Measurements from ENCODE around the gene CCL14. TPM values are rescaled to one million over a fixed set of nuclear protein-coding genes. Genes with fewer than 3 reads are reported as not detected.

The CCL14 gene
- total RNA-seq (10 to 100 TPM in 1 of 2 donors, 1 to 10 TPM in 1; 2.9 to 25.3 TPM), polyA plus RNA-seq (10 to 100 TPM; 31.3 to 66.0 TPM)
- long read RNA-seq, donor 1, transcript CCL14-201 (2 exons, 3,265 nt): minor isoform, 6 of 35 reads
- long read RNA-seq, donor 1, transcript CCL14-202 (3 exons, 898 nt): major isoform, 26 of 35 reads
- long read RNA-seq, donor 1, partial matches to known transcripts: 0 of 35 reads
- long read RNA-seq, donor 1, other reads (novel, unspliced or antisense): 0 of 35 reads
- long read RNA-seq, donor 2, transcript CCL14-202 (3 exons, 898 nt): major isoform, 15 of 18 reads
- long read RNA-seq, donor 2, partial matches to known transcripts: 0 of 18 reads
- long read RNA-seq, donor 2, other reads (novel, unspliced or antisense): 0 of 18 reads
- long read RNA-seq, donor 3, transcript CCL14-202 (3 exons, 898 nt): major isoform, 29 of 31 reads
- long read RNA-seq, donor 3, partial matches to known transcripts: 0 of 31 reads
- long read RNA-seq, donor 3, other reads (novel, unspliced or antisense): 0 of 31 reads
- long read RNA-seq, donor 4, transcript CCL14-202 (3 exons, 898 nt): major isoform, 8 of 12 reads
- long read RNA-seq, donor 4, partial matches to known transcripts: 0 of 12 reads
- long read RNA-seq, donor 4, other reads (novel, unspliced or antisense): 0 of 12 reads
- long read RNA-seq, donor 5, transcript CCL14-202 (3 exons, 898 nt): major isoform, 40 of 43 reads
- long read RNA-seq, donor 5, partial matches to known transcripts: 0 of 43 reads
- long read RNA-seq, donor 5, other reads (novel, unspliced or antisense): 0 of 43 reads

DNA sequence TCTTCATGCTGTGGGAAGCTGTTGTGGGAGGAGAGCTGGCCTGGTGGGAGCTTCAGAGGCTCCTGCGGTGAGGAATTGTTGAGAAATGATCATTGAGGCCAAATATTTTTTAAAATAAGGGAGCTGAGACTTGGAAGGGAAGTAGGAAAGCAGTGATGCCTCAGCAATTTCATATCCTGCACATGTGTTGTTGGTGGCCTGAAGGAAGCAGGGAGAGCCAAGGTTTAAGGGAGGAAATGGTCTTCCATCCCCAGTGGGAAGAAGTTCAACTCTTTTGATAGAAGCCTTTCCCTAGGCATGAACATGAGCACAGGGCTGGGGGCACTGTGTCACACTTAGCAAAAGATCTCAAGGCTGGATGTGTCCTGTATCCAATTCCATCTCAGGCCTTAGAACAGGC, at the start of gene CCL14:
Gene CCL14 (minus strand): TSS at position 87 of the 400 bp plus-strand sequence. CDS start 80 bp downstream, at position 7.
- Histone ChIP-seq H3K4me3 (no peak within 1 kb of the TSS), H3K36me3 (ENCODE audit: control insufficient read depth in 4 of 4, insufficient read depth in 4 of 4, low read length in 4 of 4) (no peaks in the 10 kb centered on the region), H3K9ac (ENCODE audit: insufficient read depth in 1 of 2, low read length in 2 of 2) (no peak within 1 kb of the TSS), H3K27ac (ENCODE audit: low read depth in 1 of 2, low read length in 1 of 2) (peak within 1 kb of the TSS in 1 of 2 donors; percentile 6), H3K4me1 (ENCODE audit: control insufficient read depth in 5 of 5, insufficient read depth in 5 of 5, low read length in 5 of 5) (peaks cover 0 to 15% (median 0%) of the 10 kb centered on the region in 5 donors), H3K27me3 (ENCODE audit: control insufficient read depth in 3 of 3, insufficient read depth in 3 of 3, low read length in 2 of 3) (no peaks in the 10 kb centered on the region), H3K9me3 (ENCODE audit: control insufficient read depth in 4 of 4, insufficient read depth in 3 of 4, low read length in 3 of 4) (peaks cover 0 to 4% (median 0%) of the 10 kb centered on the region in 4 donors)
- WGBS, 2 donors: 63 to 70% methylated on average over 1 of the region's 1 CpG
- DNase-seq (no peak), ATAC-seq (ENCODE audit: insufficient read depth, low FRiP score) (no peak)
- TF ChIP-seq, protein P1, sequence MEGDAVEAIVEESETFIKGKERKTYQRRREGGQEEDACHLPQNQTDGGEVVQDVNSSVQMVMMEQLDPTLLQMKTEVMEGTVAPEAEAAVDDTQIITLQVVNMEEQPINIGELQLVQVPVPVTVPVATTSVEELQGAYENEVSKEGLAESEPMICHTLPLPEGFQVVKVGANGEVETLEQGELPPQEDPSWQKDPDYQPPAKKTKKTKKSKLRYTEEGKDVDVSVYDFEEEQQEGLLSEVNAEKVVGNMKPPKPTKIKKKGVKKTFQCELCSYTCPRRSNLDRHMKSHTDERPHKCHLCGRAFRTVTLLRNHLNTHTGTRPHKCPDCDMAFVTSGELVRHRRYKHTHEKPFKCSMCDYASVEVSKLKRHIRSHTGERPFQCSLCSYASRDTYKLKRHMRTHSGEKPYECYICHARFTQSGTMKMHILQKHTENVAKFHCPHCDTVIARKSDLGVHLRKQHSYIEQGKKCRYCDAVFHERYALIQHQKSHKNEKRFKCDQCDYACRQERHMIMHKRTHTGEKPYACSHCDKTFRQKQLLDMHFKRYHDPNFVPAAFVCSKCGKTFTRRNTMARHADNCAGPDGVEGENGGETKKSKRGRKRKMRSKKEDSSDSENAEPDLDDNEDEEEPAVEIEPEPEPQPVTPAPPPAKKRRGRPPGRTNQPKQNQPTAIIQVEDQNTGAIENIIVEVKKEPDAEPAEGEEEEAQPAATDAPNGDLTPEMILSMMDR (IDR thresholded peaks at IDR 0.05; ENCODE audit: control extremely low read depth, extremely low read depth): no peak

DNA sequence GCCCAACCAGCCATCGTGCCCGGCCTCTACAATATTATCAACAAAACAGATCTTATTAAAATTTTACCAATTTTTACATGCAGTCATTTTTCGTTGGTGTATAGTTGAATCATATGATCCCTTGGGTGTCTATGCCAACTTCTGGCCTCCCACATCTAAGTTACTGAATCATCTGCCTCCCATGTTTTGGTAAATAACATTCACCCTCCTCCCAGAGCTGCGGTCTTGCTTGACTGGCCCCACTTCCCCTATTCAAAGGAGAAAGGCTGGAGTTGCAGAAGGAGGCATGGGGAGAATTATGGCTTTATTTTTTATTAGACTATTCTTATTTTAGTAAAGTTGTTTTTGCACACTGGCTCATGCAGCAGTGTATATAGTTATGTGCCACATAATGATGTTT, 49.7 kb upstream of the CCL14 start:
- no peak overlapping the region for H3K27ac ChIP-seq (ENCODE audit: low read depth in 1 of 2, low read length in 1 of 2)
- TF ChIP-seq, protein P1 (IDR thresholded peaks at IDR 0.05; ENCODE audit: control extremely low read depth, extremely low read depth): no peak
- WGBS, 2 donors: 72 to 80% methylated on average over 4 of the region's 4 CpGs
- H3K9me3 ChIP-seq (ENCODE audit: control insufficient read depth in 4 of 4, insufficient read depth in 3 of 4, low read length in 3 of 4): no peaks in the 10 kb centered on the region
- H3K4me1 ChIP-seq (ENCODE audit: control insufficient read depth in 5 of 5, insufficient read depth in 5 of 5, low read length in 5 of 5): no peaks in the 10 kb centered on the region
- H3K4me3 ChIP-seq: no peak overlapping the region
- no peak overlapping the region for H3K9ac ChIP-seq (ENCODE audit: insufficient read depth in 1 of 2, low read length in 2 of 2)
- DNase-seq: no peak
- no peaks in the 10 kb centered on the region for H3K27me3 ChIP-seq (ENCODE audit: control insufficient read depth in 3 of 3, insufficient read depth in 3 of 3, low read length in 2 of 3)
- H3K36me3 ChIP-seq (ENCODE audit: control insufficient read depth in 4 of 4, insufficient read depth in 4 of 4, low read length in 4 of 4): no peaks in the 10 kb centered on the region
- no peak for ATAC-seq (ENCODE audit: insufficient read depth, low FRiP score)

DNA sequence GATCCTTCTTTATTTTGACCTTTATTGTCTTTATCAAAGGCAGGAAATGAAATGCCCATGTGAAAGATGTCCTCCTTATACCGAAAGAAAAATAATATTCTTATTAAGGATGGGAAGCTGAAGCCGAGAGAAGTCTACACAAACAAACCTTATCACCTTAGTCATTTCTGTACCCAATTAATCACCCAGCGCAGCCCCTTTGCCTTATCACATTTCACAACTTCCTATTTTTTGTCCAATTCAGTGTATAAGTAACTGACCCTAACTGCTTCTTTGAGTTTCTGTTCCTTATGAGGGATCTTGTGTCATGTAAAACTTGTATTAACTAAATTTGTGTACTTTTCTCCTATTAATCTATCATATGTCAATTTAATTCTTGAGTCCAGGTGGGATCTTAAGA, 47.6 kb upstream of the CCL14 start:
- no peak for DNase-seq
- no peak for ATAC-seq (ENCODE audit: insufficient read depth, low FRiP score)

More for the DNA sequence above, 47.6 kb upstream of the CCL14 start:
- H3K36me3 ChIP-seq (ENCODE audit: control insufficient read depth in 4 of 4, insufficient read depth in 4 of 4, low read length in 4 of 4): no peaks in the 10 kb centered on the region
- H3K27me3 ChIP-seq (ENCODE audit: control insufficient read depth in 3 of 3, insufficient read depth in 3 of 3, low read length in 2 of 3): no peaks in the 10 kb centered on the region
- H3K4me1 ChIP-seq (ENCODE audit: control insufficient read depth in 5 of 5, insufficient read depth in 5 of 5, low read length in 5 of 5): no peaks in the 10 kb centered on the region
- WGBS, 2 donors: 13 to 31% methylated on average over 3 of the region's 3 CpGs
- H3K9ac ChIP-seq (ENCODE audit: insufficient read depth in 1 of 2, low read length in 2 of 2): no peak overlapping the region
- H3K27ac ChIP-seq (ENCODE audit: low read depth in 1 of 2, low read length in 1 of 2): no peak overlapping the region
- no peaks in the 10 kb centered on the region for H3K9me3 ChIP-seq (ENCODE audit: control insufficient read depth in 4 of 4, insufficient read depth in 3 of 4, low read length in 3 of 4)
- H3K4me3 ChIP-seq: no peak overlapping the region
- TF ChIP-seq, protein P1 (IDR thresholded peaks at IDR 0.05; ENCODE audit: control extremely low read depth, extremely low read depth): no peak

All from lung (tissue), 16 donors.